HG03460 (cell line): ENCODE measurements around the gene MXRA7.

Experiments used
- ATAC-seq: cut with Tn5 transposase; IDR thresholded peaks from one replicate; pipeline ENCODE4 v1.9.1; 2021; ENCODE audit not compliant: unreplicated experiment

The MXRA7 gene

DNA sequence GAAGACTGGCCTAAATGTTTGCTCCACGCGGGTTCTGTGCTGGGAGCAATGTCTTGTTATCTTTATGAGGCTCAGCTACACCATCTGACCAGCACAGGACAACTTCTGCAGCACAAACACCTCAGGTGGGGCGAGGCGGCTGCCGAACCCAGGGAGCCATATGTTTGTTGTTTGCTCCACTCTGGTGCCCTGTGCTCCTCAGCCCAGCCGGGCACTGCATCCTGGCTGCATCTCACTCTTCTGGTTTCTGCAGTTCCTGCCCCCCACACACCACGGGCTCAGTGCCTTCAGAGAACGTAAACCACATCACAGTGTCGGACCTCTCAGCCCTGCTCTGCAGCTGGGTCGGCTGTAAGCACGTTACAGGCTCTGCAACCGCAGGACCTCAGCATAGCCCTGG lies 32.4 kb downstream of the MXRA7 start:
- ATAC-seq, result no peak

DNA sequence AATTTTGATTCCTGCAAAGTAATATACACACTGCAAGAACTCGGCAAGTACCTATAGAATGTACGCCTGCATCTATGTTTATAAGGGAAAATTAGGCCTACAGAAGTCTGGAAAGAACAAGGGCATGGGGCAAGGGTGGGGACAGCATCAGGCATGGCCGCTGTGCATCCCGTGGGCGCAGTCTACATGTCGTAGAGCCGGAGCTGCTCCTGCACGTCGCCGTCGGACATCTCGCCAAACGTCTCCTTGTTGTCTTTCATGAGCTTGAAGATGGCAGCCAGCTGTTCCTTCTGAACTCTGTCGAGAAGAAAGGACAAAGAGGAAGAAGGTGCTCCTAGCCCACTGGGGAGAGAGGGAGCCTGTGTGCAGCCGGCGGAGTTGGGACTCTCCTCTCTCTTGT lies 33.4 kb downstream of the MXRA7 start:
- no peak for ATAC-seq

- ATAC-seq, result no peak
Observed at GRCh38 chr17:76676629-76677028, 34.1 kb downstream of the MXRA7 start.

GRCh38 chr17:76675648-76676047 lies 35.1 kb downstream of the MXRA7 start:
- no peak for ATAC-seq

DNA sequence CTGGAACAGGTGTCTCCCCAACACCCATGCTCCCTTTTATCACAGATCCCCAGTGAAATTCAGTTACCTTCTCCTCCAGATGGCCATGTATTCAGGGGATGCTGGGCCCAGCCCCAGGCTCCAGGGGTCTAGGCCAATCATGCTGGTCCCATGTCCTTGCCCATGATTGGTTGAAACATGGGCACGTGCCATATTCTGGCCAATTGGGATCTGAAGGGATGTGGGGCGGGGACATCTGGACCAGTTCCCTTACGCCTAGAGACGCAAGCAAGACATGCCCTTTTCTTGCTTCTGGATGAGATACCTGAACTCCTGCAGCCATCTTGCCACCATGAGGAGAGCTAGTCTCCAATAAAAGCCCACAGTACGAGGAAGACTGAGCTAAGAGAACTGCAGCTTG lies 36.2 kb downstream of the MXRA7 start:
- ATAC-seq, result no peak

DNA sequence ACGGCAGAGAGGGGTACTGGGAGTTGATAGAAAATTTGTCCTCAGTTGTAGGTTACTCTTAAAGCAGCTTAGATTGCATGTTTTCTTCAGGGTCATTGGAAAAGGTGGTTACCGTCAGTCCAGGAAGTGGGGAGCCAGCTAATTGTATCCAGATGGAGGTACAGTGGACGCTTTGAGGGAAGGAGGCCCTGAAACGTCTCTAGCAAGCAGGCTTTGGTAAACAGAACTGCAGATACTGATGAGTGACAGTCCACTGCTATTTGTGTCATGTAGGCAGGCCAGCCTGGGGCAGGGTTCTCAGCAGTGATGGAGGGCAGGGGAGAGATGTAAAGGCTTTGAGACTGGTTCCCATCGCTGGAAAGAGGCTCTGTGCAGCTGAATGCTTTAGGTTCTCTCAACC lies 37.0 kb downstream of the MXRA7 start:
- ATAC-seq, result no peak

DNA sequence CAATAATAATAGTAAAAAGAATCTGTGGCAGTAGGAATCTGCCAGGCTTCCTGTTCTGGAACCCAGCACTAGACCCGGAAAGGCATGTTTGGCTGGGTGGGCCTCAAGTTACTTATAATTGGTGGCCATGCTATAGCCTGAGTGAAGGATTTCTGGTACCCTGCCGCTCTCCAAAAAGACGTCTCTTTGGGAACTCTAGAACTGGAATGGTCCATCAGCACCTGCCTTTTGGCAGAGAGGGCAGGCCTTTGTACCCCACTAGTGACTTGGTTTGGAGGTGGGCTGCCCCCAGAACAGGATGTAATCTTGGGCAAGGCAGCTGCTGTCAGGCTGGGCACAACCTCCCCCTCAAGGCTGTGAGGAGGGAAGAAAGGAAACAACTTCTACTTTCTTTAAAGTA lies 37.9 kb downstream of the MXRA7 start:
- ATAC-seq, result no peak

DNA sequence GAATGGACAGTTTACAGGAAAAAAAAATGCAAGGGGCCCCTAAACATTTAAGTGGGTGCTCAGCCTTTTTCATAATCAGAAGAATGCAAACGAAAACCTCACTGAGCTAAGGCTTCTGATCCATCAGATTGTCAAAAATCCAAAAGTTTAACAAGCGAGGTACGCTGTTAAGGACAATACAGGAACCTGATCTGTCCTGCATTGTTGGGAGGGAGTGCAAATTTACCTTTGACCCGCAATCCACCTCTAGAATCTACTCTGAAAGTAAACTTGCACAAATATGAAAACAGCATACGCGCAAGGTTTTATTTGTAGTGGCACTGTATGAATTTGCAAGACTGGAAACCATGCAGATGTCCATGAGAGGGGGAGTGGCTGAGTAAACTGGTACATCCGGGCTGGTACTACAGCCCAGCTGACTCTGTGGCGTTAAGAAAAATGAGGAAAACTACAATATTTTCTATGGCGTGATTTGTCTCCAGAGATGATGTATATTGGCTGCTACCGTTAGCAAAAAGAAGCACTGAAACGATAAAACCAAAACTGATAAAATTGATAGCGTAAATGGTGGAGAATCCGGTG lies 38.4 kb downstream of the MXRA7 start:
- ATAC-seq, result no peak

DNA sequence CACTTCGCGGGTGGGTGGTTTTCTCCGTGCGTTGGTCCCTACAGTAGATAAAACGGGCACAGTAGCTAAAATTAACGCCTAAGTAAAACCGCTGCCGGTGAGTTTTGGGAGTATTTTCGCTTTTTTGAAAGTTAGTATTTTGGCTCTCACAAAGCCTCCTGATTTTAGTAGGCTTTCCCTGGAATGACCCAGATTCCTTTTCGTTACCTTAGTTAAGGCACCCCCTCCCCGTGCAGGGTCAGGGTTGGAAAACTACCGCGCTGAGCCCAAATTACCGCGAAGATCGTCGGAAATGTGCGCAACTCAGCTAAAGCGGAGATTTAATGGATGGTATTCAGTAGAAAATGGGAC lies 38.9 kb downstream of the MXRA7 start:
- peak; percentile 6 for ATAC-seq

GRCh38 chr17:76671123-76671911 lies 39.4 kb downstream of the MXRA7 start:
- ATAC-seq, result peak; percentile 96

- no peak for ATAC-seq
Observed at GRCh38 chr17:76670718-76671122, 40.0 kb downstream of the MXRA7 start.

GRCh38 chr17:76670020-76670717 lies 40.6 kb downstream of the MXRA7 start:
- no peak for ATAC-seq

DNA sequence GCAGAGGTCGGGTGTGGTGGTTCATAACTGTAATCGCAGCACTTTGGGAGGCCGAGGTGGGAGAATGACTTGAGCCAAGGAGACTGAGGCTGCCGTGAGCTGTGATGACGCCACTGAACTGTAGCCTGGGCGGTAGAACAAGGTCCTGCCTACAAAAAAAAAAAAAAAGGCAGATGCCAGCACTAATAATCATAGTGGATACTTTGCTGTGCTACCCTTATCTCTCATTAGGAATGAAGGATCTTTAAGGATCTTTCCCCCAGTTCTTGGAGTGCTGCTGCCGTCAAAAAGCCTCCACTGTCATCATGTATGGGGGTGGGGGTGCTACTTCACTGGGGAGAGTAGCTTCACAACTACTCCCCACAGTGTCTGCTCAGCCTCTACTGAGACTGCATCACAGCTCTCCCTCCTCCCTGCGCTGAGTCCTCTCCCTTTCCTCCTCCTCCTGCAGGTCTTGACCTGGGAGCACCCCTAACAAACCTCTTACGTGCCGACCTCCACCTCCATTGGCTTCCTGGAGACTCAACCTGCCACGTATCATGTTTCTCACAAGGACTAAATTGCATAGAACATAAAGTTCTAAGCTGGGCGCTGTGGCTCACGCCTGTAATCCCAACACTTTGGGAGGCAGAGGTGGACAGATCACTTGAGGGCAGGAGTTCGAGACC lies 42.8 kb downstream of the MXRA7 start:
- no peak for ATAC-seq

DNA sequence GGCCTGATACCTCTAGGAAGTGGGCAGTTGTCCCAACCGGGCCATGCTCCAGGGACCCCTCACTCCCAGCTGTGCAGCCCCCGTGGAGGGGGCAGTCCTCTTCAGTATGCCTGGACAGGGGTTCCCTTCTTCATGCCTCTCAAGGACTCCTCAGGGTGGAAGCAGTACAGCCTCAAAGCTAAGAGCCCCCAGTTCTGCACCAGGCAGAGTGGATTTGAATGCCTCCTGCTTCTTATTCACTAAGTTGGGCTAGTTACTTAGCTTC lies 43.3 kb downstream of the MXRA7 start:
- no peak for ATAC-seq

GRCh38 chr17:76660656-76661042 lies 50.1 kb downstream of the MXRA7 start:
- ATAC-seq, result no peak

- ATAC-seq, result no peak
Observed at GRCh38 chr17:76659928-76660655, 50.7 kb downstream of the MXRA7 start.

- ATAC-seq, result no peak
Observed at GRCh38 chr17:76658242-76658662, 52.5 kb downstream of the MXRA7 start.

DNA sequence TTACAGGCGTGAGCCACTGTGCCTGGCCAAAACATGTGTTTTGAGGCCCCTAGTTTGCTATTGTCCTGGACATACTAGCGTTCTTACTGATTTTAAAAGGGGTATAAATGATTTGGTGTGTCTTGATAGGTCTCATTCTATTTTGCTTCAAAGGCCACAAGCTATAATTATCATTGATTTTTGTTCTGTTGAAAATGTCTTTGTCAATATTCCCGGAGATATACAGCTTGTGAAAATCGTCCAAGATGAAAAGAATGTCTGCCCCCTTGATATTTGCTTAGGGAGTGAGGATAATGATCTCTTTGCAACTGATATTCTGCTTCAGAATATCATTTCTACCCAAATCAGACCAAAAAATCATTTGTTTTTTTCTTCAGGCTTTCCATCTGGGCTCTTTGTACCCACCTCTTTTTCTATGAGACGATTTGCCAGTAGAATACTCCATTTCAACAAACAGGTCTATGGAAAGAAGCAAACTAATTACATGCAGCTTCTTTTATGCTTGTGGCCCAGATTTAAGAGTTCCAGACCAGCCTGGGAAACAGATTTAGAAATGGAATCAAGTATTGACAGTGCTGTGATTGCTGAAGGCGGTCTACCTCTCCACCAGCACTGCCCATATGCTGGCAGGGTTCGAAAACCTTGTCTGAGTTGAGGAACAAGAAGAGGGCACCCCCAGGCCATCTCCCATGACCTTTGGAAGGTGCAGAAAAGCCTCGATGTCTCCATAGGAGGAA lies 53.1 kb downstream of the MXRA7 start:
- ATAC-seq, result no peak

- ATAC-seq, result no peak
Observed at GRCh38 chr17:76654408-76654807, 56.4 kb downstream of the MXRA7 start.

DNA sequence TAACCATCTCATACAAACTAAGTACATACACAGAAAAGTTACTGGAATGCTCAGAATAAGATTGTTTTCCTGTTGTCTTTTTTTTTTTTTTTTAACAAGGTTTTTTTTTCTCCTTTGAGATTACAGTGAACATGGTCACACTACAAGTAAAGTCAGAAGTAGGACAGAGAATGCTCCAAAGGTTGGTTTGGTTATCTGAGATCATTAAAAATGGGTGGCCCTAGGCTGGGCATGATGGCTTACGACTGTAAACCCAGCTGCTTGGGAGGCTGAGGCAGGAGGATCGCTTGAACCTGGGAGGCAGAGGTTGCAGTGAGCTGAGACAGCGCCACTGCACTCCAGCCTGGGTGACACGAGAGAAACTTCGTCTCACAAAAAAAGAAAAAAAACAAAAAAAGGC lies 60.3 kb downstream of the MXRA7 start:
- no peak for ATAC-seq

DNA sequence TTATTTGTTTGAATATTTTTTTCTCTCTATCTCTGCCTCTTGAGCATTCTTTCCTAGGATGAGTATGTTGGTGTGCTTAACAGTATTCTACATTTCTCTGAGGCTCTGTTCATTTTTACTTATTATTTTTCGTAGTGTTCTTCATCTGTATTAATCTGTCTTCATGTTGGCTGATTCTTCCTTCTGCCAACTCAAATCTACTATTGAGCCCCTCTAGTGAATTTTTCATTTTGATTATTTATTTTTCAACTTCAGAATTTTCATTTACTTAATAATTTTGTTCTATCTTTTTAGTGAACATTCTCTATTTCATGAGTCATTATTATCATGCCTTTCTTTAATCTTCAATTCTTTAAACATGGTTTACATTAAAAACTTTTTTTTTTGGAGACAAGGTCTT lies 64.1 kb downstream of the MXRA7 start:
- no peak for ATAC-seq
